Keratinocyte (primary cell): ENCODE data around the gene UBE2E1. TPM values are rescaled to one million over a fixed set of nuclear protein-coding genes. Genes with fewer than 3 reads are reported as not detected.
"Not testable (repeated sequence)": the region's sequence is repeated elsewhere in the genome, so short reads cannot be mapped to it uniquely, and the experiment has no call there.

ENCODE experiments used
- DNase-seq: peaks from one replicate; pipeline ENCODE4 v3.0.0-alpha.2; 2011; ENCODE audit warnings: low read depth, missing footprints, low spot score
- FAIRE-seq: peaks from 2 replicates; lab custom pipeline; 2011; peaks lifted over from hg19 to GRCh38; lab: Jason Lieb, UNC
- H2AFZ ChIP-seq: 2 replicates; pipeline ENCODE4 v1.6.0; 2012; ENCODE audit warnings: low read length, control low read depth, inconsistent platforms; ENCODE audit not compliant: control insufficient read depth
- H3K27ac ChIP-seq: 2 replicates; pipeline ENCODE4 v1.5.1; 2011; ENCODE audit warnings: low read length; ENCODE audit not compliant: control insufficient read depth, insufficient read depth
- H3K27me3 ChIP-seq: 3 replicates; pipeline ENCODE4 v1.6.0; 2011; ENCODE audit warnings: low read length; ENCODE audit not compliant: control insufficient read depth, insufficient read depth; ENCODE audit errors: extremely low read depth
- H3K36me3 ChIP-seq, 2 experiments: 2 replicates in 1 of 2; 3 replicates in 1 of 2; pipeline ENCODE4 v1.5.1; 2011; ENCODE audit warnings: low read length in 2 of 2, mild to moderate bottlenecking in 1 of 2; ENCODE audit not compliant: control insufficient read depth in 2 of 2, insufficient read depth in 2 of 2; ENCODE audit errors: extremely low read depth in 1 of 2
- H3K4me1 ChIP-seq: 3 replicates; pipeline ENCODE4 v1.5.1; 2011; ENCODE audit warnings: low read length; ENCODE audit not compliant: control insufficient read depth, insufficient read depth; ENCODE audit errors: extremely low read depth
- H3K4me2 ChIP-seq: 3 replicates; pipeline ENCODE4 v1.6.0; 2011; ENCODE audit warnings: low read depth, low read length; ENCODE audit not compliant: control insufficient read depth, insufficient read depth; ENCODE audit errors: extremely low read depth
- H3K4me3 ChIP-seq, 3 experiments: fragments of 200-600 bp in 1 of 3; sonication (generic) in 1 of 3; 2 replicates in 2 of 3; 3 replicates in 1 of 3; pipeline ENCODE4 v1.5.1; 2011 to 2016; ENCODE audit warnings: low read length in 3 of 3, mild to moderate bottlenecking in 3 of 3, control low read depth in 2 of 3, inconsistent platforms in 1 of 3, low read depth in 1 of 3, mixed read lengths in 1 of 3, mixed run types in 1 of 3, moderate library complexity in 1 of 3; ENCODE audit not compliant: control insufficient read depth in 2 of 3, insufficient read depth in 2 of 3; ENCODE audit errors: extremely low read depth in 1 of 3
- H3K79me2 ChIP-seq: 2 replicates; pipeline ENCODE4 v1.6.0; 2012; ENCODE audit warnings: low read length; ENCODE audit not compliant: control insufficient read depth, insufficient read depth
- H3K9ac ChIP-seq: 3 replicates; pipeline ENCODE4 v1.6.0; 2011; ENCODE audit warnings: low read length; ENCODE audit not compliant: control insufficient read depth, insufficient read depth; ENCODE audit errors: extremely low read depth
- H3K9me1 ChIP-seq: 3 replicates; pipeline ENCODE4 v1.6.0; 2011; ENCODE audit warnings: low read length; ENCODE audit not compliant: control insufficient read depth, insufficient read depth; ENCODE audit errors: extremely low read depth
- H3K9me3 ChIP-seq: 2 replicates; pipeline ENCODE4 v1.5.1; 2012; ENCODE audit warnings: low read depth, low read length; ENCODE audit not compliant: control insufficient read depth
- H4K20me1 ChIP-seq: 3 replicates; pipeline ENCODE4 v1.6.0; 2011; ENCODE audit warnings: low read length; ENCODE audit not compliant: control insufficient read depth, insufficient read depth; ENCODE audit errors: extremely low read depth
- CTCF ChIP-seq, 3 experiments: IDR thresholded peaks in 1 of 3; conservative IDR thresholded peaks in 1 of 3; optimal IDR thresholded peaks in 1 of 3; 2 replicates in 2 of 3; 3 replicates in 1 of 3; pipeline versions ENCODE3 to v1.5.1; 2011; ENCODE audit warnings: low read length in 3 of 3, mild to moderate bottlenecking in 3 of 3, moderate library complexity in 2 of 3, control low read depth in 1 of 3, inconsistent platforms in 1 of 3; ENCODE audit not compliant: insufficient read depth in 2 of 3; ENCODE audit errors: extremely low read depth in 1 of 3
- EZH2 ChIP-seq: IDR thresholded peaks from one replicate; pipeline ENCODE4 v1.6.1; 2012; ENCODE audit warnings: inconsistent platforms, mild to moderate bottlenecking, low read length, moderate library complexity
- dilution Hi-C: fragments of 300-500 bp; cut with MboI; formaldehyde crosslinking; loops from one replicate; pipeline ENCODE4 v1.7.0; 2020; ENCODE audit warnings: low sequenced_read_pairs; ENCODE audit not compliant: extremely low pct_ligation_motif_present
- polyA plus RNA-seq, 5 experiments: library from polyadenylated mRNA; depleted of rRNA in 3 of 5; stranded (reverse) in 3 of 5; stranded (forward) in 1 of 5; unstranded in 1 of 5; fragments of >200 nt; gene quantifications; 1 replicate in 1 of 5; 2 replicates in 3 of 5; 3 replicates in 1 of 5; pipeline versions ENCODE4 v1.2.1 to v1.2.3, GENCODE V29; 2011 to 2012; ENCODE audit warnings: missing spikeins in 2 of 5, low read depth in 1 of 5, low replicate concordance in 1 of 5

Gene UBE2E1
- polyA plus RNA-seq, 1 donor (not counting 4 experiments of a cell fraction or from before 2014, with no cell fraction given): 205 TPM

GRCh38 chr3:23879485-23879884 is 73.7 kb downstream of the UBE2E1 start:
- no peaks in the 10 kb centered on the region for H4K20me1 ChIP-seq
- H3K9me1 ChIP-seq: no peaks in the 10 kb centered on the region
- no peak overlapping the region for H3K27ac ChIP-seq
- H3K9ac ChIP-seq: no peak overlapping the region
- DNase-seq (no peak), FAIRE-seq (no peak)
- dilution Hi-C loops: no loop called here
- peaks cover 30% of the 10 kb centered on the region for H3K79me2 ChIP-seq
- peaks cover 0 to 6% of the 10 kb centered on the region in 2 experiments for H3K36me3 ChIP-seq
- no peaks in the 10 kb centered on the region for H3K9me3 ChIP-seq
- H3K27me3 ChIP-seq: no peaks in the 10 kb centered on the region
- H3K4me3 ChIP-seq: no peak overlapping the region
- no peak overlapping the region for H2AFZ ChIP-seq
- TF ChIP-seq EZH2: no peak
- TF ChIP-seq CTCF (optimal IDR thresholded peaks at IDR 0.05 in 1 of 3, IDR thresholded peaks at IDR 0.05 in 1 of 3, conservative IDR thresholded peaks at IDR 0.05 in 1 of 3; ENCODE audit: extremely low read depth in 1 of 3, insufficient read depth in 2 of 3, low read length in 3 of 3): no peak
- H3K4me1 ChIP-seq: peaks cover 17% of the 10 kb centered on the region
- no peak overlapping the region for H3K4me2 ChIP-seq

DNA sequence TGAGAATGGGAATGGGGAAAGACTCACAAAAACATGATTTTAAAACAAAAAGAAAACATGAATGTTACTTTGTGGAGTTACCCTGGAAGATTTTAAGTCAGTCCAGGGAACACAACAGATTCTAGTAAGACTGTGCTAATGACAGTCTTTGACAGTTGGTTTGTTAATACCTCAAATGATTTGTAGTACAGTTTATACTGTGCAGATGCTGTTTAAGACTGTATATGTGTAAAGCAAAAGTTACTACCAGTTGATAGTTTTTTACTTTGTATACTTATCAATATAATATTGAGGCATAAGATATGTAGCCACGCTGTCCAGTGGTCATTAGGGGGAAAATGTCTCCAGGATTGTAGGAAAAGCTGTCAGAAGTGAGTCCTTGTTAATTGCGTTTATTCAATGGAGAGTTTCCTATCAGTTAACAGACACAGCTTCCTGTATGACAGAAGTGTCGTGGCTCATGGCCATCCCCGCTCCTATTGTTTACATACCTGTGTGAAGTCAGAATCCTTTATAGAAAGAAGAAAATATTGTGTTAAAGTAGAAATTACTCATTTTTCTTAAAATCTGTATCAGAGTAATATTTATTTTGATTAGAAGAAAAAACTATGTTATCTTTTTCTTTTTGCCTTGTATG is 75.1 kb downstream of the UBE2E1 start:
- Histone ChIP-seq H3K4me3 (no peak overlapping the region), H3K27ac (no peak overlapping the region), H4K20me1 (no peaks in the 10 kb centered on the region), H3K27me3 (no peaks in the 10 kb centered on the region), H3K79me2 (peaks cover 23% of the 10 kb centered on the region), H3K9me1 (no peaks in the 10 kb centered on the region), H2AFZ (no peak overlapping the region), H3K36me3 (peaks cover 0 to 6% of the 10 kb centered on the region in 2 experiments), H3K4me1 (peaks cover 11% of the 10 kb centered on the region), H3K4me2 (no peak overlapping the region), H3K9ac (no peak overlapping the region), H3K9me3 (no peaks in the 10 kb centered on the region)
- TF ChIP-seq CTCF (optimal IDR thresholded peaks at IDR 0.05 in 1 of 3, IDR thresholded peaks at IDR 0.05 in 1 of 3, conservative IDR thresholded peaks at IDR 0.05 in 1 of 3; ENCODE audit: extremely low read depth in 1 of 3, insufficient read depth in 2 of 3, low read length in 3 of 3) (no peak), EZH2 (no peak)
- dilution Hi-C loops: no loop called here
- no peak for DNase-seq
- no peak for FAIRE-seq

DNA sequence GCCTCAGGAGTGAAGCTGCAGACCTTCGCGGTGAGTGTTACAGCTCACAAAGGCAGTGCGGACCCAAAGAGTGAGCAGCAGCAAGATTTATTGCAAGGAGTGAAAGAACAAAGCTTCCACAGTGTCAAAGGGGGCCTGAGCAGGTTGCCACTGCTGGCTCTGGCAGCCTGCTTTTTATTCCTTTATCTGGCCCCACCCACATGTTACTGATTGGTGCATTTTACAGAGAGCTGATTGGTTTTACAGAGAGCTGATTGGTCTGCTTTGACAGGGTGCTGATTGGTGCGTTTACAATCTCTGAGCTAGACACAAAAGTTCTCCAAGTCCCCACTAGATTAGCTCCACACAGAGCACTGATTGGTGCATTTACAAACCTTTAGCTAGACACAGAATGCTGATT is 76.2 kb downstream of the UBE2E1 start:
- H2AFZ ChIP-seq, H3K9me3 ChIP-seq, H3K27me3 ChIP-seq, H3K4me3 ChIP-seq, H3K9ac ChIP-seq, H3K4me1 ChIP-seq, FAIRE-seq, H3K4me2 ChIP-seq, H3K36me3 ChIP-seq, H3K27ac ChIP-seq, H3K9me1 ChIP-seq, H4K20me1 ChIP-seq, dilution Hi-C loops, DNase-seq: not testable (repeated sequence)
- H3K79me2 ChIP-seq: peaks cover 14% of the 10 kb centered on the region
